Fibroblast of skin of left quadriceps (primary cell): ENCODE results near the gene TRIM46.

Source experiments
- DNase-seq, 2 experiments: peaks; one replicate each; pipeline ENCODE4 v3.0.0-alpha.2; 2013; ENCODE audit warnings: low read depth in 2 of 2

The TRIM46 gene

DNA sequence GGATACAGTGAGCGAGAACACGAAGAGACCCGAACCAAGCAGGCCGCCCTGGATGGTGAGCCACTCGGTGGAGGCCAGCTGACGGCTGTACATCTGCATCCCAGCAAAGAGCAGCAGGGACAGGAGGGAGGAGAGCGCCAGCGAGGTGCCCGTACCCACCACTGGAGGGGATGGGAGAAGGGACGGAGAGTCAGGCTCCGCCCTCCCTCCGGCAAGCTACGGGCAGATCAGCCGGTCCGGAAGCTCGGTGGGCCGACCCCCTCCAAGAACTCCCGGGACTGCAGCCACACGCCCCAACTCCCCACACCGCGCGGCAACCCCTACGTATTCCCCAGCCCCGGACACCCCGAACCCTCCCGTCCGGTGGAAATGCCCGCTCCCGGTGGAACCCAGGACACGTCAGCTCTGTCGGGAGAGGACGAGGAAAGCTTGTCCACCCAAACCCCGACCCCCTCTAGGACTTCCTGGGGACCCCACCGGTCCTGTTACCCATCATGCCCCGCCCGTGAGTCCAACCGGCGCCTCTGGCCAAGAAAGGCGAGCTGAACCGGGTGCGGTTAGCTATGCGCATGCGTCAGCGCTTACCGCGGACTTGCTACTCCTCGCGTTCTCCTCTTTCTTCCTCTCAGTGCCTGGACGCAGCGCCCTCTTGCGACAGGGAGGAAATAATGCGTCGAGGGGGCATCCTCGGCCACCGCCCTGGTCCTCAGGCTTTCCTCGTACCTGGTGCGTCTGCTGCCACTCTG is 744 bp upstream of the TRIM46 start, which contains the start of gene KRTCAP2:
KRTCAP2 (minus strand) TSS at position 573 of the 746 bp plus-strand sequence; CDS start at position 493, 80 bp downstream.
- DNase-seq, result peak; percentile 89 to 92

DNA sequence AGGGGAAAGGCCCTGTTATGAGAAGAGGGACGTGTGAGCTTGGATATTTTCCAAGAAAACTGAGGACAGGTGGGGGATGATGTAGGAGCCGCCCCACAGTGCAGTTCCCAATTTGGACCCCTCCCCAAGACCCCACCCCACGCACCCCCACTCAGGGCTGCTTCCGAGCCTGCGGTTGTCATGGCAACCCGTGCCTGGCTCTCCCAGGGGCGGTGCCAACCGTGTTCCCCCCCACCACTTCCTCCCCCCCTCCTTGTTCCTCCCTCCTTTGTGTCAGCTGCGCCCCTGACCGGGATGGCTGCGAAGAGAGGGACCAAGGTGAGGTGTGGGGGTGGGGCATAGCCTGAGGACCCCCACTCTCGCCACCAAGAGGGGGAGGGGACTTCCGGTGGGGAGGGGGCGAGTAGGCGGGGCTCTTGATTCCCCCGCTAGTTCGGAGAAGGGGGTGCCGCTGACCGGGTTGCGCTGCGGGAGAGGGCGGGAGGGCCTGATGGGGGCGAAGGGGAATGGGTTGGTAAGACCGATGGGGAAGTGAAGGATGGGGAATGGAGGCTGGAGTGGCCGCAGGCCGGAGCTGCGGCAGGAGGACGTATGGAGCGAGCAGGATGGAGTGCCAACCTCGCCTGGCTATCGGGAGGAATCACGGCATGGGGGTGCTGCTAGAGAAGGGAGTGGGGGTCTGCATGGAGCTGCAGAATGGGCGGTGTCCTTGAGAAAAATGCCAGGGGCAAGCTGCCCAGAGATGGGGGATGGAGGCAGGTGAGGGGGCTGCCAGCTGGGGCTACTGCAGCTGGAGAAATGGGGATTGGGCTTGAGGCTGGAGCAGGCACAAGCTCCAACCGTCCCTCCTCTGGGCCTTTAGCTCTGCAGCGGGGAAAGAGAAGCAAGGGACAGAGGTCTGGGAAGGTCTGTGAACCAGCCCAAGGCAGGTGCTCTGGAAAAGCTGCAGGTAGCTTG is 953 bp downstream of the TRIM46 start:
- DNase-seq, result peak in 1 of 2 experiments; percentile 12

DNA sequence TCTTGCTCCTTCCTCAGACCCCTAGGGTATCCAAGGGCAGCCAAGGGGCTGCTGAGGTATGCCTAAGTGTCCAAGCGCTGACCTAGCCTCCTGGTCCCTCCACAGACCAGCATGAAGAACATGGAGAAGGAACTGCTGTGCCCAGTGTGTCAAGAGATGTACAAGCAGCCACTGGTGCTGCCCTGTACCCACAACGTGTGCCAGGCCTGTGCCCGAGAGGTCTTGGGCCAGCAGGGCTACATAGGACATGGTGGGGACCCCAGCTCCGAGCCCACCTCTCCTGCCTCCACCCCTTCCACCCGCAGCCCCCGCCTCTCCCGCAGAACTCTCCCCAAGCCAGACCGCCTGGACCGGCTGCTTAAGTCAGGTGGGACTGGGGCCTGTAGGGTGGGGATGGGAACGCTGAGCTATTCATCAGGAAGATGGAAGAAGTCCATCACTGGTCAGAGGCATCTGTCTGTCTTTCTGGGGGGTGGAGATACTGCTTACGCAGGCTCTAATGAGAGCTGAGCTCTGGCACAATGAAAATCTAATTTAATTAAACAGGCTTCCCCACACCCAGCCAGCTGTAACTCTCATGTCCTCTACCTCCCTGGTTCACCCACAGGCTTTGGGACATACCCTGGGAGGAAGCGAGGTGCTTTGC is 1.8 kb downstream of the TRIM46 start:
- DNase-seq, result no peak

DNA sequence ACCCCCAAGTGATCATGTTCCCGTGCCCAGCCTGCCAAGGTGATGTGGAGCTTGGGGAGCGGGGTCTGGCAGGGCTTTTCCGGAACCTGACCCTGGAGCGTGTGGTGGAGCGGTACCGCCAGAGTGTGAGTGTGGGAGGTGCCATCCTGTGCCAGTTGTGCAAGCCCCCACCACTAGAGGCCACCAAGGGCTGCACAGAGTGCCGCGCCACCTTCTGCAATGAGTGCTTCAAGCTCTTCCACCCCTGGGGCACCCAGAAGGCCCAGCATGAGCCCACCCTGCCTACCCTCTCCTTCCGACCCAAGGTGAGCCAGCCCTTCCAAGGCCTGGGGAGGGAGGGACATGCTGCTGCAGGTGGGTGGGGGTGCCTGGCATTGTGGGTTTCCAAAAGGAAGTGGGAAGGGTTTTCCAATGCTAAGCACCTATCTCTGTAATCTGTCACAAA is 2.3 kb downstream of the TRIM46 start:
- DNase-seq, result no peak

DNA sequence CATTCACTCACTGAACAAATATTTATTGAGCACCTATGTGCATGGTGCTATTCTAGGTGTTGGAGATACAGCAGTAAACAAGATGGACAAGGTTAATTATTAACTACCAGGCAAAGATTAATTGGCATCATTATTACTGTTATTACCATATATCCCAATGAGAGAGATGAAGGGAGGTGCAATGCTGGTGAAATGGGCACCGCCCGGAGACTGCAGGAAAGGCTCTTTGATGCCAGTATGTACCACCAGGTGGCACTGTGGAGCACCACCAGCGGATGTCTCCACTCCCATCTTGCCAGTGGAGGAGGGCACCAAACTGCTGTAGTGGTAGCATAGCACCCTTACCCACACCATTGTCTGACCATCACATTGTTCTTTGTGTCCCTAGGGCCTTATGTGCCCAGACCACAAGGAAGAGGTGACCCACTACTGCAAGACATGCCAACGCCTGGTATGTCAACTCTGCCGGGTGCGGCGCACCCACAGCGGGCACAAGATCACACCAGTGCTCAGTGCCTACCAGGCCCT is 3.0 kb downstream of the TRIM46 start:
- peak in 1 of 2 experiments; percentile 34 for DNase-seq

DNA sequence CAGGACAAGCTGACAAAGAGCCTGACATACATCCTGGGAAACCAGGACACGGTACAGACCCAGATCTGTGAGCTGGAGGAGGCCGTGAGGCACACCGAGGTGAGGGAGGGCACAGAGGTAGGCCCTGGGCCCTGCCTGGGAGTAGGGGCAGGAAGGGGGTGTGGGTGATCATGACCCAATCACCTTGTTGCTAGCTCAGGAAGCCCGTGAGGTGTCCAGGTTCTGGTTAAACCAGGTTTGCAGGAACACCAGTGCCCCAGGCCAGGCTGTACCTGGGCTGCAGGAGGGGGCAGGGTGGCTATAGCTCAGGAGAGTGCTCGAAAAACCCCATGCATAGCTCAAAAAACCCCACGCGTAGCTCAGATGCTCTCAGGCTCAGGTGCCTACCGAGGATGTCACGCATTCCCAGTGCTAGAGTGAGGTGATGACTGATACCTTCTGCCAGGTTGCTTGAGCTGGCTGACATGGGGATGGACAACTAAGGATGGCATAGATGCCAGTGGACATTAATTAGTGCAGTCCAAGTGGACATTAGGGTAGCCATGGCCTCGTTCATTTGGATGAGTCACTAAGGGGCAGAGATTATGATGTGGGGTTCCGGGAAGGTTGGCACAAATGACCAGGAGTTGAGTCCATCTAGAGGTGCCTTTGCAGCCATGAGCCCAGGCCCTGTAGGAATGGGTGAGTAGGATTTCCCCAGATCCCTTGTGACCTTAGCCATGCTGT is 3.7 kb downstream of the TRIM46 start:
- no peak for DNase-seq

DNA sequence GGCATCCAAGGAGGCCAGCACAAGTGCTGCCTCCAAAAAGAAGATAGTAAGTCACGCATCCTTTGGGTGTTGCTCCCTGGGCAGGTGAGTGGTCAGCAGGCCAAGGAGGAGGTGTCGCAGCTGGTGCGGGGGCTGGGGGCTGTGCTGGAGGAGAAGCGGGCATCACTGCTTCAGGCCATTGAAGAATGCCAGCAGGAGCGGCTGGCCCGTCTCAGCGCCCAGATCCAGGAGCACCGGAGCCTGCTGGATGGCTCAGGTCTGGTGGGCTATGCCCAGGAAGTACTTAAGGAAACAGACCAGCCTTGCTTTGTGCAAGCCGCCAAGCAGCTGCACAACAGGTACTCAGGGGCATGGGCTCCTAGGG is 4.3 kb downstream of the TRIM46 start:
- DNase-seq, result no peak

DNA sequence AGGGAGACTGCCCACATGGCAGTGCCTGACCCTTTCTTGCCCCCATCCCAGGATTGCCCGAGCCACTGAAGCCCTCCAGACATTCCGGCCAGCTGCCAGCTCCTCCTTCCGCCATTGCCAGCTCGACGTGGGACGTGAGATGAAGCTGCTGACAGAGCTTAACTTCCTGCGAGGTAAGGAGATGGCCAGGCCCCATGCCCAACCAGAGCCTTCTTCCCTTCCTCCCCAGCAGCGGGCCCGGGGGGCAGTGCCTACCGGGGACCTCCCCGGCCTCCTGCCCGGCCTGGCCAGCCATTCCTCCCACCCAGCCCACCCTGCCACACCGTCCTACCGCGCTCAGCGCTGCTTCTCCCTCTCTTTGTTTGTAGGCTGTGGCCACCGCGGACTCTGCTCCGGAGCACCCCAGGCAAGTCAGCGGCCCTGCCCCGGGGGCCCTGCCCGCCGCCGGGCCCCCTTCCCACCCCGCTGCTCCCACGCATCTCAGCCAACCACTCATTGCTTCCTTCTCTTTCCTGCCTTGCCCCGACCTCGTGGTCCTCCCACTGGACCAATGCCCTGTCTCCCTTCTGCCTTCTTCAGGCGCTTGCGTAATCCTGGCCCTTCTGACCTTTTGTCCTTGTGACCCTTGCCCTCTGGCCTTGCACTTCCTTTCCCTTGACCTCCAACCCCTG is 4.9 kb downstream of the TRIM46 start:
- no peak for DNase-seq

DNA sequence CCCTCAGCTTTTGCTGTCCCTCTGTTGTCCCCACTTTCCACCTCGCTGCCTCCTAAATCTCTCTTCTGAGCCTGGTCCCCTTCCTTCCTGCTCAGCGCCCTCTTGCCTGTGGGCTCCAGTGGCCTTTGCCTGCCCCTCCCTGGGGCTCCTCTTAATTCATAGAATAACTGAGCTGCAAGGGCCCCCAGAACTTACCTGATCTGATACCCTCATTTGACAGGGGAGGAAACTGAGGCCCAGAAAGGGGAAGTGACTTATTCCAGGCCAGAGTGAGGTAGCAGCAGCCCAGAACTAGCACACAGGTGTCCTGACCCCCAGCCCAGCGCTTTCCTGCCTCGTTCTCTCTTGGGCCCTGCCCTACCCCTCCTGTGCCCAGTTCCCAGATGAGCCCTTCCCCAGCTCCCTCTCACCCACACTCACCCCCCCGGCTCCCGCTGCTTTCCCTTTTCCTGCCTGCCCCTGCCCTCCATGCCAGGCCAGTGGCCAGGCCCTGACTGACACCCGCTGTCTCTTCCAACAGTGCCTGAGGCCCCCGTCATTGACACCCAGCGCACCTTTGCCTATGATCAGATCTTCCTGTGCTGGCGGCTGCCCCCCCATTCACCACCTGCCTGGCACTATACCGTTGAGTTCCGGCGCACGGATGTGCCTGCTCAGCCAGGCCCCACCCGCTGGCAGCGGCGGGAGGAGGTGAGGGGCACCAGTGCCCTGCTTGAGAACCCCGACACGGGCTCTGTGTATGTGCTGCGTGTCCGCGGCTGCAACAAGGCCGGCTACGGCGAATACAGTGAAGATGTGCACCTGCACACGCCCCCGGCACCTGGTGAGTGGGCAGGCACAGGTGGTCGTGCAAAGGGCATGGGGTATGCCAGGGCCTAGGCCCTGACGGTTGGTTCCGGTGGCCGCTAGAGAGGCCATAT is 5.7 kb downstream of the TRIM46 start:
- no peak for DNase-seq

DNA sequence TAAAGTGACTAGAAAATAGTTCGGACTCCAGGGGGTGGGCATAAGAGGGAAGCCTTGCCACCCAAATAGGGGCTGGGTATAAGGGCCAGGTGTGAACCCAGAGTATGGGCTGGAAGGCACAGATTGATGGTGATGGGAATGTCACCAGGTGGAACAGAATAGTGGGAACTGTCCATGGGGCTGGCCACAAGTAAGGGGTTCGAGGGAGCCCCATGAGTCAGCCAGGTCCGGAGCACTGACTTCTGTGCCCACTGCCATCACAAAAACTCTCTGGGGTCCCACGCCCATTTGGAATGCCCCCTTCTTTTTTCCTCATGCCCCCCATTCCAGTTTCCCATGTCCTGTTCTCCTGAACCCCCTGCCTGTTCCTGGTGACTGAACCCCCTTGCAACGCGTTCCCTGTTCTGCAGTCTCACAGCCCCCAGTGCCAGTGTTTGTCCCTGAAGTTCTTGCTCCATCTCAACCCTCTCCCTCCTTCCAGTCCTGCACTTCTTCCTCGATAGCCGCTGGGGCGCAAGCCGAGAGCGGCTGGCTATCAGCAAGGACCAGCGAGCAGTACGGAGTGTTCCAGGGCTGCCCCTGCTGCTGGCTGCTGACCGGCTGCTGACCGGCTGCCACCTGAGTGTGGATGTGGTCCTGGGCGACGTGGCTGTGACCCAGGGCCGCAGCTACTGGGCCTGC is 7.9 kb downstream of the TRIM46 start:
- no peak for DNase-seq

DNA sequence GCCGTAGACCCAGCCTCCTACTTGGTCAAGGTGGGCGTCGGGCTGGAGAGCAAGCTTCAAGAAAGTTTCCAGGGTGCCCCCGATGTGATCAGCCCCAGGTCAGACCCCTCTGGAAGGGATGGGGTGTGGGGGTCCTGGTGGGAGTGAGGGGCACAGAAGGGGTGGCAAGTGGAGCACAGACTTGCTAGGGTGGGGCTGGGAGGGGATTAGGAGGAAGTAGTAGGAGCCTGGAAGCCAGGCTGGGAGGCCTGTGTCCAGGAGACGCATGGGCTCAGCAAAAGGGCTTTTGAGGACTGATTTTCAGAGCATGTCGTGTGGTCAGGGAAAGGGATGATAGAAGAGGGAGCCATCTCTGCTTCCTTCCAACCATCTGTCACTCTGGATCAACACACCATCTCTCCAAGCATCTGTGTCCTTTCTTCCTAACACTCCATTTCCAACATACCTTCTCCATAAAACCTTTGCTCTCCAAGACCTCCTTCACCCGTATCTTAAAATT is 8.5 kb downstream of the TRIM46 start:
- DNase-seq, result no peak

DNA sequence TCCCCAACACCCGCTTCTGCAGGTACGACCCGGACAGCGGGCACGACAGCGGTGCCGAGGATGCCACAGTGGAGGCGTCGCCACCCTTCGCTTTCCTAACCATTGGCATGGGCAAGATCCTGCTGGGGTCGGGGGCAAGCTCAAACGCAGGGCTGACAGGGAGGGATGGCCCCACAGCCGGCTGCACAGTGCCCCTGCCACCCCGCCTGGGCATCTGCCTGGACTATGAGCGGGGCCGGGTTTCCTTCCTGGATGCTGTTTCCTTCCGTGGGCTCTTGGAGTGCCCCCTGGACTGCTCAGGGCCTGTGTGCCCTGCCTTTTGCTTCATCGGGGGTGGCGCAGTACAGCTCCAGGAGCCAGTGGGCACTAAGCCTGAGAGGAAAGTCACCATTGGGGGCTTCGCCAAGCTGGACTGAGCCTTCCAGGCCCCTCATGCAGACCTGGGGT is 10.1 kb downstream of the TRIM46 start:
- no peak for DNase-seq

DNA sequence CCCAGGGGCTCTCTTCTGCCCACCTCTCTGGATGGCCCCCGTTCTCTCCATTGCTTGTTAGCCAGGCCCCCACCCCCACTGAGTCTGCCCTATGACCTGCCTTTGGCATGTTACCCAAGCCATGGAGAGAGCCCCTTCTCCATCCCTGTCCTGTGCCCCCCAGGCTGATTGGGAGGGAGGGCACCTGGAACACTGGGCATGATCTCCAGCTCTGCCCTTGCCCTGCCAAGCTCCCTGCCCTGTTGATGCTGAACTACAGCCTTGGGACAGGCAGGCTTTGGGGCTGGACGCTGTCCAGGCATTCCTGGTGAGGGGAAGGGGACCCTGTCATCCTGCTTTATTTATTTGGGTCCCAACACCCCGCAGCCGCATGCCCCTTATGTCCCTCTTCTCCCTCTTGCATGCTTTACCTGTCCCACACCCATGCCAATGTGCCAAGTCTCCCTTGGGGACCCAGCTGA is 10.7 kb downstream of the TRIM46 start:
- no peak for DNase-seq

DNA sequence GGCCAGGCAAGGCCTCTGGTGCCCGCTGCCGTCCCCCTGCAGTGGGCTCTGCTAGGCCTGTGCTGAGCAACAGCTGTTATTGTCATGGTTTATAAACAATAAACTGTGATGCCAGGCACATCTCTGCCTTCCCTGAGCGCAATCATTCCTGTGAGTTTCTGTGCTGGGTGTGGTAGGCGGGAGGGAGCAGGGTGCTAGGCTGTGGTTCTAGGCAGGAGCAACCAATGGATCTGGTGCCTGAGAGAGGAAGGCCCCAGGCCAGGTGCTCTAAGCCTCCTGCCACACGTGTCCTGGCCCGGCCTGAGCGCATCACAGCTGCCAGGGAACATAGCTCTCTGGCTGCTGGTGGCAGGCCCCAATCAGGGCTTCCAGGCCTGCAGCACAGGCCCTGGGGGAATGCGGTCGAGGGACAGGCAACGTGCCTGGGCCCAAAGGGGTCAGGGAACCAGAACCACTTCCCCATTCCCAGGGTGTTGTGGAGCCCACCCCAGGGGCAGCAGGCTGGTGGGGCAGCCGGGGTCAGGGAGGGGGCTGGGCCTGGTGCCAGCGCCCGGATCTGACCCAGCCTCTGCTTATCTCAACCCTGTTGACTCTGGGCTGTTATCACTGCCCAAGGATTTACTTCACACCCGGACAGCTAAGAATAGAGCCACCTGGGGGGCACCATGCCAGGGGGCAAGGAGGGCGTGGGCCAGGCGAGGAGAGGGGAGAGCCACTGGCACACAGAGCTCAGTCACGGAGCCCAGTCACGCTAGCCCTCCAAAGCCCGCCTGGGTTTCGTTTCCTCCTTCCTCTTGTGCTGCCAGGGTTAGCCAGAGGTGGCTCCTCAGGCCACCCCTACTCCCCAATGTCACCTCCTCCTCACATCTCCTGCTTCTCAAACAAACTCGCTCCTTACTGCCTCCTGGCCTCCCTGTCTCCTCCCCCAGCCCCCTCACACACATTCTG is 11.5 kb downstream of the TRIM46 start:
- no peak for DNase-seq

DNA sequence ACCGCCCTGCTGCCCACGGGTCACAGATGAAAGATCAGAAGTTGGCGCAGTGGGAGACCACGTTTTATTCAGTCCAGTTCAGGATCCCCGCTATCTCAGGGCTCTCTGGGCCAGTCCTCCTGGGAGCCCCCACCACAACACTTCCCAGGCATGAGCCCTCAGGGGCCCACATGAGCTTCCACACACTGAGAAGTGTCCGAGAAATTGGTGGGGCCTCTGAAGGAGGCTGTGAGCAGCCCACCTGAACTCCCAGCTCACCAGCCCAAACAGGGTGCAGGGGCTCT is 12.1 kb downstream of the TRIM46 start:
- DNase-seq, result no peak

DNA sequence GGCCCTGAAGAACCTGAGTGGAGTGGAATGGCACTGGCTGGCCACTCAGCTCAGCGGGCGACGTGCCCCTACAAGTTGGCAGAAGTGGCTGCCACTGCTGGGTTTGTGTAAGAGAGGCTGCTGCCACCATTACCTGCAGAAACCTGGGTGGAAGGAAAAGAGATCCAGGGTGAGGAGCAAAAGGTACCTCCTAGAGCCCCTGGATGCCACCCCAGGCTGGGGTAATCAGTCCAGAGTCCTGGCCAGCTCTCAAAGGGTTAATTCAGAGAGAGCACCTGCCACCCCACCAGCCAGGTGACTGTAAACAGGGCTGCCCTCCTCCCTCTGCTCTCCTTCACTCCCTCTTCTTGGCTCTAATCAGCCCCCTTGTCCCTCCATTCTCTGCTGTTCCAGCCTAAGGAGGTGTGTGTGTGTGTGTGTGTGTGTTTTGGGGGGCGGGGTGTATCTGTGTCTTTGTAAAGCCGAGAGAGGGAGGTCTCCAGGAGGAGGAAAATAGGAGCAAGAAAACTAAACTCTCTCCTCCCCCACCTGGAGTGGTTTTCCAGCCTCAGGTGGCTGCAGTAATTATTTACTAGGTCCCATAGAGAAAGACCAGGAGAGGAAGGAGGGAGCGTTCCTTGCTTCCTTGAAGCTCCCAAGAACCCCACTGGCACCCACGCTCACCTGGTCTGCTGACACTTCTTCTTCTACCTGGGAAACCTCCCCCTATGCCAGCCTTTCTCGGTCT is 12.6 kb downstream of the TRIM46 start:
- DNase-seq, result no peak
